Stimulated activated CD8-positive, alpha-beta memory T cell treated with anti-CD3 and anti-CD28 coated beads, Interleukin-2, amount 100 ng/mL, for 1 hour (primary cell): ENCODE data around the gene USP15.

Experiments
- DNase-seq, 2 donors: peaks; one replicate each; pipeline ENCODE4 v3.0.0-alpha.2; 2020; ENCODE audit warnings: low read depth in 2 of 2

The USP15 gene

DNA sequence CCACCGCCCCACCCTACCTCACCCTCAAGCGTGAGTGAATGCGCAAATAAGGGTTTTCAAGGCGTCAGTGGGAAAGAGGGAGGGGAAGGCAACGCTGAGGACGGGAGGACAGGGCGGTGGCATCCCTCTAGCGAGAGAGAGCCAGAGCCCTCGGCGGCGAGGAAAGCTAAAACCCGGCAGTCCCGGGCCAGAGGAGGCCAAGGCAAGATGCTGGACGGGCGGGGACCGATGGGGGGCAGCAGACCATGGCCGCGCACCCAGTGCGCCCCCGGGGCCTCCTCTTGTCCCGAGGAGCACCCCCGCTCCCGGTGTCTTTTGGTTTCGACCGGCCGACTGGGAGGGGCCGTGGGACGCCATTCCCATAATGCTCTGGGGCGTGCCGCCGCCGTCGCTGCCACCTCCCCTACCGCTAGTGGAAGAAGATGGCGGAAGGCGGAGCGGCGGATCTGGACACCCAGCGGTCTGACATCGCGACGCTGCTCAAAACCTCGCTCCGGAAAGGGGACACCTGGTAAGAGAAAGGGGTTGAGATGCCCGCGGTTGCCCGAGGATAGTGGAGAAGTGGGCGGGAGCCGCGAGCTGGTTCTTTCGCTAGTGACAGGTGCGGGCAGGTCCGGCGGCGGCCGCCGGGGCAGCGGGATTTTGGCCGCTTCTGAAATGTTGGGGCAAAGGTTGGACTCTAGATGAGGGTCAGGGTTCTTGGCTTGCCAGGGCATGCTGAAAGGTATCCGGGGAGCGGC lies at the start of gene USP15:
Gene USP15 (plus strand): TSS at position 412 of the 740 bp plus-strand sequence. CDS start 11 bp downstream, at position 423.
- DNase-seq, result peak; percentile 94

DNA sequence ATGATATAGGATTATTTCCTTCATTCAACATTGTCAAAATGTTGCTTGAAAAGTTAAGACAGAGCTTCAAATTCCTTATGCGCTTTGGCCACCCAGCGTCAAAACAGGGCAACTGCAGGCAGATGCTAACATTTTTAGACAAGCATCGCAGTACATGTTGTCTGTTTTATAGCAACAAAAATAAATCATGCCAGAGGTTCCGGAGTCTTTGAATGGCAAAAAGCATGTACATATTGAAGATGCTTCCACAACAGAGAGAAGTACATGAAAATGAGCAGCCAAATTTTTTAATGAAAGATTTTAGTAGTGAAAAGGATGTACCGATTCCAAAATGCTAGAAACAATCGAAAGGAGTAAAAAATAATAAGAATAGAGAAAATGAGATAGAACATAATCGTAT lies 49.8 kb upstream of the USP15 start:
- no peak for DNase-seq

- DNase-seq, result no peak
Measured at GRCh38 chr12:62211510-62211909, 48.7 kb upstream of the USP15 start.

DNA sequence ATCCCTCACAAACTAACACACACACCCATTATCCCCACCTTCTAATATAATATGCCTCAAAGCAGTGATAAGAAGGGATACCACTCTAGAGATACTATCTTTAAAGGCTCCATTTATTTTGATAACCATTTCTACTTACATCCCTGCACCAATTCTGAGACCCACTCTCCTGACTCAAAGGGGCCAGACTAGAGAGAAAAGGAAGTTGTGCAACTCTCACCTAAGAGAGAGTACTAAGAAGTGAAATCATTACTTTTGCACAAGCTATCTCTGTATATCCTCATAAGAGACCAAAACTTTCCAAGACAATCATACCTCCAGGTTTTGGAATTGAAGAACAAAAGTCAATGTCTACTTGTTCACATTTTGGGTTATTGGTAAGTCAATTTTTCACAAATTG lies 45.4 kb upstream of the USP15 start:
- no peak for DNase-seq

DNA sequence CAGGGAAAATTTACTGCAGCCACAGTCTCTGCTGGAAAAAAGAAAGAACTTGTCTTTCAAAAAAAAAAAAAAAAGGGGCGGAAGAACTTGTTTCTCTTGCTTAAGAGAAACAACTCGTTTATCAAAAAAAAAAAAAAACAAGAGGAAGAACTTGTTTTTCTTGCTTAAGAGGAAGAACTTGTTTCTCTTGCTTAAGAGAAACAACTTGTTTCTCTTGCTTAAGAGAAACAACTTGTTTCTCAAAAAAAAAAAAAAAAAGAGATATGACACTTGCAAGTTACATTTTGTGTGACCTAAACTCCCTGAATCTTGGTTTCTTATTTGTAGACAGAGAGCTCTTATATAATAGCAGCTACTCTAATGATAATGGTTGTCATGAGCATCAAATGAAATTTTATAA lies 44.7 kb upstream of the USP15 start:
- no peak for DNase-seq

DNA sequence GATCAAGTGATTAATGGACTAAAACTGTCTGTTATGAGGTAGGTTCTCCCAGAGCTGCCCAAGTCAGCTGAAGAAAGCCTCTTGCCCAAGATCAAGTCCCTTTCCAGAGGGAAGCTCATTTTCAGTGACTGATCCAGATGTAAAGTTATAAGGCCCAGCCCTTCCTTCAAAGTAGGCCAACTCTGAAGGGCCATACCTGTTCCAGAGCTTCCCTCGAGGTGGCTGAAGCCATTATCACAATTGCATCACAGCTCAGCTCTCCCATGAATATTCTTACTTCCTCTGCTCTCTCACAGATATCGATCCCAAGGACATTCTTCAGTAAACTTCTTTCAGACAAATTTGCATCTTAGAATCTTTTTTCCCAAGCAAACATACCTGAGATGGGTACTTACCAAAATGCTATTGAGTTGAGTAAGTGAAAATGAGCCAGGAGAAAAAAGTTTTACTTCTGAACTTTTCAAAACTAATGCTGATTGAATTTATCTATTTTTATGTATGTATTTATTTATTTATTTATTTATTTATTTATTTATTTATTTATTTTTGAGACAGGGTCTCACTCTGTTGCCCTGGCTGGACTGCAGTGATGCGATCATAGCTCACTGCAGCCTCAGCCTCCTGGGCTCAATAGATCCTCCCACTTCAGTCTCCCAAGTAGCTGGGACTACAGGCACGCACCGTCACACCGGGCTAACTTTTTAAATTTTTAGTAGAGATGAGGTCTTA lies 42.6 kb upstream of the USP15 start:
- no peak for DNase-seq

DNA sequence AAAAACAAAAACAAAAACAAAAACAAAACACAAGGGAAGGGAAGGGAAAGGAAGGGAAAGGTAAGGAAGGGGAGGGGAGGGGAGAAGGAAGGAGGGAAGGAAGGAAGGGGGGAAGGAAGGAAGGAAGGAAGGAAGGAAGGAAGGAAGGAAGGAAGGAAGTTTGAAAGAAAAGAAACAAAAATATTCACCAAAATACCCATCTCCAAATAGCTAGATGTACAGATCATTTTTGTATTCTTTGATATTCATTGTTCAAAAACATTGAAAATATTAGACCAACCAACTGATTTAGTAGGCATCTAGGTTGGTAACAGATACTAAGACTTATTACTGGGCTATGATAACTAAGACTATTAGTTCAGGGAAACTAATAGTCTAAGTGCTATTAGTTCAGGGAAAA lies 39.1 kb upstream of the USP15 start:
- no peak for DNase-seq

DNA sequence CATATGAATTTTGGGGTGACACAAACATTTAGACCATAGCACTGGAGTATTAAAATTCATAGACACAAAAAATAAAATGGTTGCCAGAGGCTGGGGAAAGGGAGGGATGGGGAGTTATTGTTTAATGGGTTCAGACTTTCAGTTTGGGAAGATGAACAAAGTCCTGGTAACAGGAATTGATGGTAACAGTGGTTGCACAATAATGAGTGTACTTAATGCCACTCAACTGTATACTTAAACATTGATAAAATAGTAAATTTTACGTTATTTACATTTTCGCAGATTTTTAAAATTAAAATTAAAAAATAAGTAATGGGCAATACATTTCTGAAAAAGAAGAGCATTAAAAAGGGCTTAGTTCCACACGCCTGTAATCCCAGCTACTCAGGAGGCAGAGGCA lies 35.6 kb upstream of the USP15 start:
- no peak for DNase-seq

GRCh38 chr12:62227091-62227490 lies 33.1 kb upstream of the USP15 start:
- DNase-seq, result no peak

DNA sequence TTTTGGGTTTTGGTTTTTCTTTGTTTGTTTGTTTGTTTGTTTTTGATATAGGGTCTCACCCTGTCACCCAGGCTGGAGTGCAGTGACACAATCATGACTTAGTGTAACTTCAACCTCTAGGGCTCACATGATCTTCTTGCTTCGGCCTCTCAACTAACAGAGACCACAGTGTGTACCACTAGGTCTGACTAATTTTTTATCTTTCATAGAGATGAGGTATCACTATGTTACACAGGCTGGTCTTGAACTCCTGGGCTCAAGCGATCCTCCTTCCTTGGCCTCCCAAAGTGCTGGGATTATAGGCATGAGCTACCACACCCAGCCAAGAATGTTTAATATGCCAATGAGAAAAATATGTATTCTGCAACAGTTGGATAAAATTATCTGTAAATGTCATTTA lies 29.6 kb upstream of the USP15 start:
- DNase-seq, result no peak

DNA sequence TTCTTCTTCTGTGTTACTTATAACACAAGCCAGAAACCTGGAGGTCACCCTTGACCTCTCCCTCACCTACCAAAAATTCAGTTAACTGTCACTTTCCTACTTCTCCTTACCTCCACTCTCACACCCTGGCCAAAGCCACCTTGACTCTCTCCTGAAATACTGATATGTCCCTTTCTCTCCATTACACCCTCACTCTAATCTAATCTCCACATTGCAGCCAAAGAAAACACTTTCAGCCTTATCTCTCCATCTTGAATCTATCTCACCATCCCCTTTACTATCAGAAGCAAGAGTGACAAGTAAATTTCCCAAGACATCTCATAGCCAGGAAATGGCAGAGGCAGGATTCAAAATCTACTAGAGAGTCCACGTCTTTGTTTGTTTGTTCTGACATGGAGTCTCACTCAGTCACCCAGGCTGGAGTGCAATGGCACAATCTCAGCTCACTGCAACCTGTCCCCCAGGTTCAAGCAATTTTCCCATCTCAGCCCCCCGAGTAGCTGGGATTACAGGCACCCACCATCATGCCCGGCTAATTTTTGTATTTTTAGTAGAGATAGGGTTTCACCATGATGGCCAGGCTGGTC lies 28.0 kb upstream of the USP15 start:
- DNase-seq, result no peak

DNA sequence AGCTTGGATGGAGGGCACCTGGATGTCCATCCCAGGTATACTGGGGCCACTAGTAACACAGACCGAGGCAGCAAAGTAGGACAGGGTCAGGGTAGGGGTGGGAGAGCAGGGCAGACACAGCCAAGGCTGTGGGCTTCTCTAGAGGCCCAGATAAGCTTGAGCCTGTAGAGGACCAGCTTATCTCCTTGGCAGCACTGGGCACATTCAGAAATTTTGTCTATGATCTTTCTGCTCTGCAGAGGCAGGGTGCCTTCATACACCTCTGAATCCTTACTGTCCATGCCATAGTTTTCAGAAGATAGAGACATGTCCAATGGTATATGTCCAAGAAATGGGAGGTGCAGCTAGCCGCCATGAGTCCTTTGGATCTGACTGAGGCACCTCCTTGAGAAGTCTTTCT lies 26.4 kb upstream of the USP15 start:
- no peak for DNase-seq

DNA sequence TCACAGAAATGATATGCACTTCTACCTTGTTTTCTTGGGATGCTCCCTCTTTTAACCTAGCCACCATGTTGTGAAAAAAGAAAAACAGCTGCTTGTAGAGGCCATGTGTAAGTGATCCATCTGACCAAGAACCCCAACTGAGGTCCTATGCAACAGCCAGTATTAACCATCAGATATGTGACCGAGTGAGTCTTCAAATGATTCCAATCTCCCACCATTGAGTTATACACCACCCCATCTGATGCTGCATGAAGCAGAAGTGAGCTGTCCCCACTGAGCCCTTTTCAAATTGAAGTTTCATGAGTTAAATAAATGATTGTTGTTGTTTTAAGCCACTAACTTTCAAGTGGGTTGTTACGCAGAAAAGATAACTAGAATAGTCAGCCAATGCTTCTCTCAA lies 20.6 kb upstream of the USP15 start:
- DNase-seq, result no peak

DNA sequence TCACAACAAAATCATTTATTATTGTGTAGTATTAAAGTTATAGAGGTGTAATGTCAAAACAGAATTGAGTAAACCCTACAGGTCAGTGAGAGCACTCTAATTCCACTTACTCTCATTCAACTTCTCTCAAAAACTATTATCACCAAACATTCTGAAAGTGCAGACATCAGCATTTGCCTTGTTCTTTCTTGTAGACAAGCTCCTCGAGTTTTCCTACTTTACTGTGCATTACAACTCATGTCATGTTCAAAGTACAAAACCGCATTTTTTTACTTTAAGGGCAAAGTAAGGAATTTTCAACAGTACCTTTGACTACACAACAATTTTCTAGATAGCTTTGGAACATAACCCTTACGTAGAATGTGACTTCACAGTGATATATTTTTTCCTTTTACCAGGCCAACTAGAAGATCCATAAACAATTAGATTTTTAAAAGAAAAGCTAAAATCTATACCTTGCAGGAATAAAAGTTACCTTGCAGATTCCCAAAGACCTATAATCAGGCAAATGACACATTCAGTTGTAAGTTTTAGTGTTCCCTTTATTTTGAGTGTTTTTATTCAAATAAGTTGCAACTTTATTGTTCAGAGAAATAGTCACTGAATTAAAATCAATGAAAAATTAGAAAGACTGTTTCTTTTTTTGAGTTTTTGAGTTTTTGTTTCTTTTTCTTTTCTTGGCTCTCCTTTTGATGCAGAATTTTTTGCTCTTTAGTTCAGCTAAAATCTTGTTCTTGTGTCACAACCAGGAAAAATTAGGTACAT lies 12.7 kb upstream of the USP15 start:
- DNase-seq, result no peak

GRCh38 chr12:62248873-62249272 lies 11.3 kb upstream of the USP15 start:
- no peak for DNase-seq

- no peak for DNase-seq
Measured at GRCh38 chr12:62249419-62249818, 10.8 kb upstream of the USP15 start.

DNA sequence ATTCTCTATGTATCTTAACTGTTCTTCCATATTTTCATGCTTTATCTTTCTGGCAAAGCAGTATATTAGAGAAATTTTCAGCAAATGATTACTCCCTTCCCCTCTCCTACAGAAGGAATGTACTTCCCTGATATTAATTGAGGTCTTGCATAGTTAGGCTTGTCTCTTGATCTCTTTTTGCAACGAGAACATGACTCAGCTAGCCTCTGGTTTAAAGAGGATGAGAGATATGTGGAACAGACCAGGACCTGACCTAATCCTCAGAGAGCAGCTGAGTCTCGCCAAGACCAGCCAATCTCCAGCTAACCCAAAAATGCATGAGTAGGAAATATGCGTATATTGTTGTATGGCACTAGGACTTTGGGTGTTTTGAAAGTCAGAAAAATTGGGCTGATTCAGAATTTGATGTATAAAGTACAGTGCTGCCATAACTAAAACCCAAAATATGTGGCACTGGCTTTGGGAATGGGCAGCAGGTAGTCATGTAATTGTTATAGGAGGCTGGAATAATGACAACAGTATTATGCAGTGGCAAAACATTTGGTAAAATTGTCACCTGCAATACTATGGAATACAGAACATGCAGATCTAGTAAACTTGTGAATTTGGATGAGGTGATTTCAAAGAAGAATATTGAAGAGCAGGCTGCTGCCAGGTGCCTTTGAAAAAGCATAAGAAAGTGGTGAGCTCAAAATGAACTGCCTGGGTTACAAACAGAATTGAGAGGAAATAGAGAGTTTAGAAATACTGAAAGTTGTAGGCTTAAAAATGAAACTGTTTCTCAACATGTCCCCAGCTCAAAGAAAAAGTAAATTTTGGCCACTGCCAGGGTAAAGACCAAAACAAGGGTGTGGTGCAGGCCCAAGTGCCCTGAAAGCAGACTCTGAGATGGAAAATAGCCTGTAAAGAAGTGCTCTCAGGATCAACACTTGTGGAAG lies 9.3 kb upstream of the USP15 start:
- DNase-seq, result no peak

- no peak for DNase-seq
Measured at GRCh38 chr12:62251609-62251958, 8.6 kb upstream of the USP15 start.

- DNase-seq, result no peak
Measured at GRCh38 chr12:62252576-62252975, 7.6 kb upstream of the USP15 start.

- DNase-seq, result no peak
Measured at GRCh38 chr12:62254967-62255366, 5.2 kb upstream of the USP15 start.

- no peak for DNase-seq
Measured at GRCh38 chr12:62256408-62257096, 3.7 kb upstream of the USP15 start.
